SU-DHL-6 (cell line): ENCODE data around the gene MYDGF.

Source experiments
- H2AFZ ChIP-seq: fragments of 200-600 bp; sonication (generic); 2 replicates; pipeline ENCODE4 v1.6.1; 2014; ENCODE audit warnings: low read depth, mild to moderate bottlenecking, moderate library complexity, mixed read lengths, antibody characterized with exemption, low read length; ENCODE audit not compliant: severe bottlenecking
- H3F3A ChIP-seq: fragments of 200-600 bp; shearing (Covaris generic); 2 replicates; pipeline ENCODE4 v1.6.0; 2016; ENCODE audit warnings: antibody characterized with exemption, mild to moderate bottlenecking; ENCODE audit not compliant: insufficient read depth
- H3K27ac ChIP-seq: fragments of 200-600 bp; sonication (generic); 2 replicates; pipeline ENCODE4 v1.5.1; 2016; ENCODE audit warnings: low read depth, mild to moderate bottlenecking, low read length, moderate library complexity, mixed read lengths
- H3K27me3 ChIP-seq: fragments of 200-600 bp; sonication (generic), shearing (Covaris generic); 2 replicates; pipeline ENCODE4 v1.6.0; 2014; ENCODE audit warnings: mild to moderate bottlenecking, low read length
- H3K36me3 ChIP-seq: fragments of 200-600 bp; sonication (generic); 2 replicates; pipeline ENCODE4 v1.6.1; 2014; ENCODE audit warnings: mild to moderate bottlenecking, low read length, mixed read lengths
- H3K4me2 ChIP-seq: fragments of 300-600, 200-600 bp; shearing (Covaris generic), sonication (generic); 2 replicates; pipeline ENCODE4 v1.6.0; 2014; ENCODE audit warnings: low read length, low read depth, mild to moderate bottlenecking; ENCODE audit not compliant: poor library complexity, severe bottlenecking
- H3K4me3 ChIP-seq: fragments of 200-600 bp; sonication (generic); 2 replicates; pipeline ENCODE4 v1.5.1; 2014; ENCODE audit warnings: antibody characterized with exemption, low read length, mild to moderate bottlenecking, mixed read lengths; ENCODE audit not compliant: insufficient read depth, poor library complexity, severe bottlenecking
- H3K79me2 ChIP-seq: fragments of 200-600 bp; sonication (generic); 2 replicates; pipeline ENCODE4 v1.6.1; 2014; ENCODE audit warnings: mild to moderate bottlenecking, low read length, moderate library complexity; ENCODE audit not compliant: insufficient read depth
- H3K9ac ChIP-seq: fragments of 200-600 bp; sonication (generic); 2 replicates; pipeline ENCODE4 v1.7.0; 2014; ENCODE audit warnings: mild to moderate bottlenecking, low read length
- H3K9me2 ChIP-seq: fragments of 200-600 bp; sonication (generic); replicated peaks from 2 replicates; pipeline ENCODE4 v1.6.1; 2014; ENCODE audit warnings: low read length; ENCODE audit not compliant: insufficient read depth
- H3K9me3 ChIP-seq: fragments of 200-600 bp; sonication (generic); 2 replicates; pipeline ENCODE4 v1.6.1; 2014; ENCODE audit warnings: low read length, mixed read lengths; ENCODE audit not compliant: insufficient read depth
- H4K20me1 ChIP-seq: fragments of 200-600 bp; sonication (generic); 2 replicates; pipeline ENCODE4 v1.6.1; 2014; ENCODE audit warnings: low read depth, mild to moderate bottlenecking, antibody characterized with exemption, low read length, moderate library complexity, mixed read lengths
- EZH2phosphoT487 ChIP-seq: fragments of 200-600 bp; sonication (generic), shearing (Covaris generic); conservative IDR thresholded peaks from 2 replicates; pipeline ENCODE4 v1.6.1; 2018; ENCODE audit warnings: mild to moderate bottlenecking, antibody characterized with exemption, low read length, moderate library complexity, mixed read lengths
- TF ChIP-seq, protein P1 (sequence below): fragments of 200-600 bp; sonication (generic); IDR thresholded peaks from one replicate; pipeline ENCODE4 v1.5.1; 2017; ENCODE audit warnings: antibody characterized with exemption, mild to moderate bottlenecking, low read length, moderate library complexity; ENCODE audit not compliant: insufficient read depth, poor library complexity, severe bottlenecking

The MYDGF gene

GRCh38 chr19:4705413-4706131 is 35.4 kb upstream of the MYDGF start:
- H3K79me2 ChIP-seq, result no peaks in the 10 kb centered on the region
- no peak for TF ChIP-seq EZH2phosphoT487
- TF ChIP-seq, protein P1, sequence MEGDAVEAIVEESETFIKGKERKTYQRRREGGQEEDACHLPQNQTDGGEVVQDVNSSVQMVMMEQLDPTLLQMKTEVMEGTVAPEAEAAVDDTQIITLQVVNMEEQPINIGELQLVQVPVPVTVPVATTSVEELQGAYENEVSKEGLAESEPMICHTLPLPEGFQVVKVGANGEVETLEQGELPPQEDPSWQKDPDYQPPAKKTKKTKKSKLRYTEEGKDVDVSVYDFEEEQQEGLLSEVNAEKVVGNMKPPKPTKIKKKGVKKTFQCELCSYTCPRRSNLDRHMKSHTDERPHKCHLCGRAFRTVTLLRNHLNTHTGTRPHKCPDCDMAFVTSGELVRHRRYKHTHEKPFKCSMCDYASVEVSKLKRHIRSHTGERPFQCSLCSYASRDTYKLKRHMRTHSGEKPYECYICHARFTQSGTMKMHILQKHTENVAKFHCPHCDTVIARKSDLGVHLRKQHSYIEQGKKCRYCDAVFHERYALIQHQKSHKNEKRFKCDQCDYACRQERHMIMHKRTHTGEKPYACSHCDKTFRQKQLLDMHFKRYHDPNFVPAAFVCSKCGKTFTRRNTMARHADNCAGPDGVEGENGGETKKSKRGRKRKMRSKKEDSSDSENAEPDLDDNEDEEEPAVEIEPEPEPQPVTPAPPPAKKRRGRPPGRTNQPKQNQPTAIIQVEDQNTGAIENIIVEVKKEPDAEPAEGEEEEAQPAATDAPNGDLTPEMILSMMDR, result no peak
- H3K4me2 ChIP-seq, result no peak overlapping the region
- no peaks in the 10 kb centered on the region for H3K36me3 ChIP-seq
- H3F3A ChIP-seq, result no peaks in the 10 kb centered on the region
- no peaks in the 10 kb centered on the region for H4K20me1 ChIP-seq
- no peak overlapping the region for H2AFZ ChIP-seq
- no peaks in the 10 kb centered on the region for H3K27me3 ChIP-seq
- H3K27ac ChIP-seq, result no peak overlapping the region
- no peaks in the 10 kb centered on the region for H3K9me2 ChIP-seq
- H3K9ac ChIP-seq, result no peak overlapping the region
- H3K4me3 ChIP-seq, result no peak overlapping the region
- no peaks in the 10 kb centered on the region for H3K9me3 ChIP-seq

- Histone ChIP-seq H3K36me3 (no peaks in the 10 kb centered on the region), H3K9me2 (no peaks in the 10 kb centered on the region), H4K20me1 (no peaks in the 10 kb centered on the region), H3K27me3 (no peaks in the 10 kb centered on the region), H3K9ac (no peak overlapping the region), H3K4me2 (no peak overlapping the region), H3K79me2 (no peaks in the 10 kb centered on the region), H3K4me3 (no peak overlapping the region), H2AFZ (no peak overlapping the region), H3K27ac (no peak overlapping the region), H3K9me3 (no peaks in the 10 kb centered on the region), H3F3A (no peaks in the 10 kb centered on the region)
- TF ChIP-seq, protein P1, result no peak
- TF ChIP-seq EZH2phosphoT487, result no peak
Measured at GRCh38 chr19:4704317-4704673, 34.2 kb upstream of the MYDGF start.

DNA sequence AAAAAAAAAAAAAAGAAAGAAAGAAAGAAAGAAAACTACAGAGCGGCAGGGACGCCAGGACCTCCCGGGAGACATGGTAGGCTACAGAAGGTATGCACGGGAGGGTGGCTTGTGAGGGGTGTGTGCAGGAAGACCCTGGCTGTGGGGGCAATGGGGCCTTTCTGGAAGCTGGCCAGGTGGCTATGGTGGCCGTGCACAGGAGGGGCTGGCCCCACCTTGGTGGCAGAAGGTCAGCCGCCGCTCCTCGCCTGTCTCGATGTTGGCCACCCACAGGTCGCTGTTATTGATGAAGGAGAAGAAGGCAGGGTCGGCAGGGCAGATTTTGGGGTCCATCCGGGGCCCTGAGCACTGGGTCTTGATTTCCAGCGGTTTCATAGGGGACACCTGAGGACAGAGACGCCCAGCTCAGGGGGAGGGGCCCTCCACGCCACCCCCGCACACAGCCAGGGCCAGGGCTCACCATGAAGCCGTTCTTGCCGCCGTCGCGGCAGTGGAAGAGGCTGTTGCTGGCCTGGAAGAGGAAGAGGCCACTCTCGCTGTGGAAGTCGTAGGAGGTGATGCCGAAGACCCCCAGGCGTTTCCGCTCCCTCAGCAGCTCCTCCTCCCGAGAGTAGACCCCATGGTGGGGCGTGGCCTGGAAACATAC is 33.7 kb upstream of the MYDGF start:
- H3K4me3 ChIP-seq, result no peak overlapping the region
- no peaks in the 10 kb centered on the region for H3K36me3 ChIP-seq
- no peak overlapping the region for H3K27ac ChIP-seq
- H3K79me2 ChIP-seq, result no peaks in the 10 kb centered on the region
- H3F3A ChIP-seq, result no peaks in the 10 kb centered on the region
- H2AFZ ChIP-seq, result no peak overlapping the region
- no peaks in the 10 kb centered on the region for H4K20me1 ChIP-seq
- H3K27me3 ChIP-seq, result no peaks in the 10 kb centered on the region
- no peaks in the 10 kb centered on the region for H3K9me2 ChIP-seq
- no peak overlapping the region for H3K4me2 ChIP-seq
- TF ChIP-seq, protein P1, result no peak
- no peak for TF ChIP-seq EZH2phosphoT487
- H3K9ac ChIP-seq, result no peak overlapping the region
- H3K9me3 ChIP-seq, result no peaks in the 10 kb centered on the region
